A549 (cell line): ENCODE measurements around the gene XIST. TPM values are rescaled to one million over a fixed set of nuclear protein-coding genes. Genes with fewer than 3 reads are reported as not detected.

Experiments used
- ATAC-seq, 2 experiments: fragments of 200-7000 bp in 1 of 2; fragments of >200 bp in 1 of 2; cut with Nextera tagmentation in 1 of 2; cut with Tn5 transposase in 1 of 2; 3 replicates each; pipeline versions ENCODE4 v1.8.0 to v1.9.1; 2018 to 2020; ENCODE audit warnings: mild to moderate bottlenecking in 1 of 2, moderate library complexity in 1 of 2
- CTCF ChIA-PET: fragments of 300-600 bp; sonication (Branson Sonifier 250); formaldehyde crosslinking; extraction: SDS; loops from one replicate; lab custom pipeline; 2021; ENCODE audit warnings: antibody characterized with exemption, inconsistent platforms; lab: Yijun Ruan, JAX
- POLR2A ChIA-PET: fragments of 350-600 bp; formaldehyde crosslinking; extraction: SDS; loops from one replicate; lab custom pipeline; 2021; ENCODE audit warnings: antibody characterized with exemption, inconsistent platforms; lab: Yijun Ruan, JAX
- DNase-seq, 2 experiments: peaks; one replicate each; pipeline versions ENCODE4 v3.0.0 to v3.0.0-alpha.2; 2011 to 2016; ENCODE audit warnings: low read depth in 1 of 2, low spot score in 1 of 2
- FAIRE-seq: peaks from 2 replicates; lab custom pipeline; 2011; peaks lifted over from hg19 to GRCh38; lab: Jason Lieb, UNC
- H3K27ac ChIP-seq, 2 experiments: fragments of >200 bp; sonication (Bioruptor Twin); formaldehyde crosslinking; 3 replicates each; pipeline ENCODE4 v1.5.1; 2016 to 2017
- H3K4me1 ChIP-seq: fragments of >200 bp; sonication (Bioruptor Twin); formaldehyde crosslinking; 3 replicates; pipeline ENCODE4 v1.6.1; 2016
- H3K4me2 ChIP-seq: fragments of >200 bp; sonication (Bioruptor Twin); formaldehyde crosslinking; 3 replicates; pipeline ENCODE4 v1.6.1; 2016
- H3K4me3 ChIP-seq: fragments of >200 bp; sonication (Bioruptor Twin); formaldehyde crosslinking; 3 replicates; pipeline ENCODE4 v1.5.1; 2016
- H3K9me3 ChIP-seq: fragments of >200 bp; sonication (Bioruptor Twin); formaldehyde crosslinking; 3 replicates; pipeline ENCODE4 v1.6.1; 2016
- ATOH8 ChIP-seq: fragments of 250-450 bp; sonication (Bioruptor Pico); IDR thresholded peaks from 2 replicates; pipeline ENCODE4 v1.5.0; 2020; ENCODE audit warnings: low read depth, mild to moderate bottlenecking, moderate library complexity
- CBX8 ChIP-seq: fragments of 200-600 bp; sonication (generic); IDR thresholded peaks from 2 replicates; pipeline ENCODE4 v1.6.1; 2016
- CHD2 ChIP-seq: fragments of 150-350 bp; IDR thresholded peaks from 2 replicates; pipeline ENCODE4 v1.6.1; 2014; ENCODE audit warnings: low read length; ENCODE audit not compliant: partially characterized antibody
- EHF ChIP-seq: fragments of 250-450 bp; sonication (Bioruptor Pico); IDR thresholded peaks from 2 replicates; pipeline ENCODE4 v1.5.0; 2020; ENCODE audit warnings: mild to moderate bottlenecking
- EP300 ChIP-seq, 2 experiments: fragments of >200 bp; sonication (Bioruptor Twin); formaldehyde crosslinking; IDR thresholded peaks; 2 replicates in 1 of 2; 3 replicates in 1 of 2; pipeline ENCODE4 v1.6.1; 2016 to 2017
- FOSB ChIP-seq: fragments of 250-450 bp; sonication (Bioruptor Pico); IDR thresholded peaks from 2 replicates; pipeline ENCODE4 v1.5.0; 2020; ENCODE audit warnings: mild to moderate bottlenecking, moderate library complexity
- GATA3 ChIP-seq: IDR thresholded peaks from 2 replicates; pipeline ENCODE4 v1.6.1; 2012; ENCODE audit warnings: borderline replicate concordance
- HDAC2 ChIP-seq: fragments of 200-600 bp; sonication (generic); IDR thresholded peaks from 2 replicates; pipeline ENCODE4 v1.6.1; 2016
- HOXB13 ChIP-seq: fragments of 250-450 bp; sonication (Bioruptor Pico); IDR thresholded peaks from 2 replicates; pipeline ENCODE4 v1.5.0; 2020; ENCODE audit warnings: low read depth, mild to moderate bottlenecking, moderate library complexity
- KDM5A ChIP-seq: fragments of 200-600 bp; sonication (generic); IDR thresholded peaks from 2 replicates; pipeline ENCODE4 v1.6.1; 2016; ENCODE audit warnings: antibody characterized with exemption, mild to moderate bottlenecking
- NFE2L2 ChIP-seq: fragments of 150-350 bp; conservative IDR thresholded peaks from 2 replicates; pipeline ENCODE4 v1.6.1; 2014; ENCODE audit warnings: low read length
- NR3C1 ChIP-seq: fragments of >200 bp; sonication (Bioruptor Twin); formaldehyde crosslinking; IDR thresholded peaks from 3 replicates; pipeline ENCODE4 v1.6.1; 2017
- PBX3 ChIP-seq: IDR thresholded peaks from 2 replicates; pipeline ENCODE4 v1.6.1; 2012
- PHF8 ChIP-seq: fragments of 200-600 bp; sonication (generic); IDR thresholded peaks from 2 replicates; pipeline ENCODE4 v1.6.1; 2016; ENCODE audit warnings: low read depth, mild to moderate bottlenecking, antibody characterized with exemption, moderate library complexity, borderline replicate concordance
- POLR2A ChIP-seq: IDR thresholded peaks from 2 replicates; pipeline ENCODE4 v1.6.1; 2012; ENCODE audit warnings: mild to moderate bottlenecking, low read length
- POLR2AphosphoS2 ChIP-seq: conservative IDR thresholded peaks from 2 replicates; pipeline ENCODE4 v1.6.1; 2012; ENCODE audit warnings: low read length, improper control_type of control experiment, inconsistent platforms
- RARB ChIP-seq: fragments of 250-450 bp; sonication (Bioruptor Pico); IDR thresholded peaks from 2 replicates; pipeline ENCODE4 v1.8.0; 2021; ENCODE audit warnings: mild to moderate bottlenecking, moderate library complexity
- SREBF2 ChIP-seq: fragments of 450-650 bp; IDR thresholded peaks from 2 replicates; pipeline ENCODE4 v1.6.1; 2014; ENCODE audit warnings: mild to moderate bottlenecking, moderate library complexity
- TFCP2L1 ChIP-seq: fragments of 250-450 bp; sonication (Bioruptor Pico); IDR thresholded peaks from 2 replicates; pipeline ENCODE4 v1.5.0; 2021; ENCODE audit warnings: mild to moderate bottlenecking
- TP53 ChIP-seq: fragments of 250-450 bp; sonication (Bioruptor Pico); IDR thresholded peaks from 2 replicates; pipeline ENCODE4 v1.5.0; 2021; ENCODE audit warnings: mild to moderate bottlenecking, moderate library complexity
- ZFP36 ChIP-seq: fragments of 450-650 bp; IDR thresholded peaks from 2 replicates; pipeline ENCODE4 v1.6.1; 2014; ENCODE audit warnings: borderline replicate concordance; ENCODE audit not compliant: partially characterized antibody
- ZSCAN20 ChIP-seq: fragments of 250-450 bp; sonication (Bioruptor Pico); IDR thresholded peaks from 2 replicates; pipeline ENCODE4 v1.8.0; 2022; ENCODE audit warnings: mild to moderate bottlenecking, moderate library complexity
- WGBS: methylation state at CpG from one replicate; pipeline ENCODE4 v1.1.6; 2017; ENCODE audit errors: missing lambda C conversion rate; 5-methylcytosine and 5-hydroxymethylcytosine counted together
- polyA plus RNA-seq, 4 experiments: library from polyadenylated mRNA; depleted of rRNA in 3 of 4; stranded (reverse); fragments of >200 nt; fragmentation: RNase III in 1 of 4; extraction: RNeasy Plus Mini Kit Qiagen cat#74134 plus additional on column Dnase treatment in 1 of 4; gene quantifications; 2 replicates in 3 of 4; 3 replicates in 1 of 4; pipeline ENCODE4 v1.2.3, GENCODE V29; 2011 to 2017
- TF ChIP-seq, protein P1 (sequence below): fragments of >200 bp; sonication (Bioruptor Twin); formaldehyde crosslinking; IDR thresholded peaks from 2 replicates; pipeline ENCODE4 v1.6.1; 2016

The XIST gene
- polyA plus RNA-seq, 2 of the 4 experiments (the other 2 are of a cell fraction), result 0.19 TPM; not detected in 1

- ChIA-PET POLR2A (no interaction called here), CTCF (interaction anchor here (1.0 kb wide), 1 partner anchor 23 kb away, joined by 3 read pairs; no protein-coding TSS in a partner anchor)
- FAIRE-seq (no peak), ATAC-seq (no peak), DNase-seq (no peak)
- no peaks in the 10 kb centered on the region for H3K9me3 ChIP-seq
- H3K27ac ChIP-seq, result no peak overlapping the region
- TF ChIP-seq RARB (CRISPR knock-in tag) (no peak), EP300 (IDR thresholded peaks at IDR 0.05) (no peak), ATOH8 (CRISPR knock-in tag) (no peak), ZFP36 (no peak), HOXB13 (CRISPR knock-in tag) (no peak), NFE2L2 (no peak), HDAC2 (no peak), SREBF2 (no peak), ZSCAN20 (no peak)
- TF ChIP-seq, protein P1, sequence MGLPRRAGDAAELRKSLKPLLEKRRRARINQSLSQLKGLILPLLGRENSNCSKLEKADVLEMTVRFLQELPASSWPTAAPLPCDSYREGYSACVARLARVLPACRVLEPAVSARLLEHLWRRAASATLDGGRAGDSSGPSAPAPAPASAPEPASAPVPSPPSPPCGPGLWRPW, result no peak
- 31% methylated on average over 3 of the region's 3 CpGs for WGBS
- H3K4me3 ChIP-seq, result no peak overlapping the region
- no peak overlapping the region for H3K4me2 ChIP-seq
- no peaks in the 10 kb centered on the region for H3K4me1 ChIP-seq
Measured at GRCh38 chrX:73834219-73834618, 18.3 kb downstream of the XIST start.

GRCh38 chrX:73832319-73832718 is 20.2 kb downstream of the XIST start:
- H3K9me3 ChIP-seq, result no peaks in the 10 kb centered on the region
- CTCF ChIA-PET, result no interaction called here
- H3K4me3 ChIP-seq, result no peak overlapping the region
- H3K4me2 ChIP-seq, result no peak overlapping the region
- POLR2A ChIA-PET, result no interaction called here
- no peak for TF ChIP-seq TP53 (CRISPR knock-in tag)
- DNase-seq (no peak), ATAC-seq (no peak), FAIRE-seq (no peak)
- WGBS, result 55% methylated on average over 4 of the region's 4 CpGs
- no peak overlapping the region for H3K27ac ChIP-seq
- H3K4me1 ChIP-seq, result no peaks in the 10 kb centered on the region

DNA sequence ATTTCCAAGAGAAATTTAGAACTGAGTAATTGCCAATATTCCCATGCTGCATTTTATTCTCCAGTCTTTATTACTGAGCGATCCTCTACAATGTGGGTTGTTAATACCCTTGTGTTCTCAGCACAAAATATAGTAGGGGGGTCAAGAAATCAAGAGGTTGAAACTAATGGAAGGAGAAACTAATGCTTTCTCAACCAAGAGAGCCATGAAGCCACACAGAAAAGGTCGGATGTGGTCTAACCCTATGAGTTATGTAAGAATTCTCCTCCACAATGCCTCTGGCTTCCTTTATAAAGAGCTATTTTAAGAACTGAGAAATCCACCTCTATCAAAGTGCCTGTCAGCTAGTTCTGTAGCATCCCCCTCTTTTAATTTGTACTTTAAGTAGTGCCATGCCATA is 21.0 kb downstream of the XIST start:
- CTCF ChIA-PET, result no interaction called here
- WGBS, result 2% methylated on average over 2 of the region's 2 CpGs
- FAIRE-seq (peak; percentile 23), ATAC-seq (no peak), DNase-seq (no peak)
- POLR2A ChIA-PET, result no interaction called here
- no peak for TF ChIP-seq EHF
- TF ChIP-seq PHF8, result no peak
- no peak for TF ChIP-seq NR3C1
- no peak for TF ChIP-seq FOSB
- TF ChIP-seq TFCP2L1 (CRISPR knock-in tag), result no peak
- TF ChIP-seq POLR2A, result no peak
- TF ChIP-seq KDM5A, result no peak
- no peak for TF ChIP-seq CBX8
- no peak for TF ChIP-seq EP300 (IDR thresholded peaks at IDR 0.05)
- no peak for TF ChIP-seq PBX3
- TF ChIP-seq ATOH8 (CRISPR knock-in tag), result no peak
- TF ChIP-seq POLR2AphosphoS2, result no peak
- TF ChIP-seq CHD2, result no peak
- no peak for TF ChIP-seq NFE2L2
- no peak for TF ChIP-seq GATA3
- H3K4me1 ChIP-seq, result no peaks in the 10 kb centered on the region
- no peak overlapping the region for H3K27ac ChIP-seq
- no peak overlapping the region for H3K4me3 ChIP-seq
- no peak overlapping the region for H3K4me2 ChIP-seq
- H3K9me3 ChIP-seq, result no peaks in the 10 kb centered on the region
